LNCaP clone FGC (cell line): ENCODE results near the gene MAP2K6.

Experiments
- DNase-seq: peaks from one replicate; pipeline ENCODE4 v3.0.0-alpha.2; 2011; ENCODE audit warnings: low read depth
- H3K4me3 ChIP-seq: 2 replicates; pipeline ENCODE4 v1.5.1; 2011; ENCODE audit warnings: mild to moderate bottlenecking, low read depth, low read length, control low read depth
- TF ChIP-seq, protein P1 (sequence below): IDR thresholded peaks from 2 replicates; pipeline ENCODE4 v1.5.1; 2012; ENCODE audit warnings: mild to moderate bottlenecking; ENCODE audit not compliant: control insufficient read depth, insufficient read depth; ENCODE audit errors: extremely low read depth

MAP2K6 gene

DNA sequence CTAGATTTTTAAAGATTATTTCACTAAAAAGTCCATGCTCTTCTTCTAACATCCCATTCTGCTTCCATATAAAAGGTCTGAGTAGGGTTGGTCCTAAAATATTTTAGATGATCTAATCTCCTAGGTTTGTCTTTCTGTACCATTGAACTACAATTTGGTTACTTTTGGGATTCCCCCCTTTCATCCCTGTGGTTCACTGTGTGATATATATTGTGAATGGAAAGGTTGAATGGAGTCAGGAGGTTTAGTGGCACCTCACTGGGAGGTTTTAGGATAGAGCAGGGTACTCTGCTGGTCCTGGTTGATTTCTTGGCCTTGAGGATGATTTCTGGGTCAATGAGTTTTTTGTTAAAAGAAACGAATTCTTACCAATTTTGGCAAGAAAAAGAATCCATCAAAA lies 29.5 kb downstream of the MAP2K6 start:
- no peak for DNase-seq
- no peak overlapping the region for H3K4me3 ChIP-seq
- TF ChIP-seq, protein P1, sequence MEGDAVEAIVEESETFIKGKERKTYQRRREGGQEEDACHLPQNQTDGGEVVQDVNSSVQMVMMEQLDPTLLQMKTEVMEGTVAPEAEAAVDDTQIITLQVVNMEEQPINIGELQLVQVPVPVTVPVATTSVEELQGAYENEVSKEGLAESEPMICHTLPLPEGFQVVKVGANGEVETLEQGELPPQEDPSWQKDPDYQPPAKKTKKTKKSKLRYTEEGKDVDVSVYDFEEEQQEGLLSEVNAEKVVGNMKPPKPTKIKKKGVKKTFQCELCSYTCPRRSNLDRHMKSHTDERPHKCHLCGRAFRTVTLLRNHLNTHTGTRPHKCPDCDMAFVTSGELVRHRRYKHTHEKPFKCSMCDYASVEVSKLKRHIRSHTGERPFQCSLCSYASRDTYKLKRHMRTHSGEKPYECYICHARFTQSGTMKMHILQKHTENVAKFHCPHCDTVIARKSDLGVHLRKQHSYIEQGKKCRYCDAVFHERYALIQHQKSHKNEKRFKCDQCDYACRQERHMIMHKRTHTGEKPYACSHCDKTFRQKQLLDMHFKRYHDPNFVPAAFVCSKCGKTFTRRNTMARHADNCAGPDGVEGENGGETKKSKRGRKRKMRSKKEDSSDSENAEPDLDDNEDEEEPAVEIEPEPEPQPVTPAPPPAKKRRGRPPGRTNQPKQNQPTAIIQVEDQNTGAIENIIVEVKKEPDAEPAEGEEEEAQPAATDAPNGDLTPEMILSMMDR = no peak

GRCh38 chr17:69445132-69445531 lies 30.6 kb downstream of the MAP2K6 start:
- TF ChIP-seq, protein P1 = no peak
- no peak overlapping the region for H3K4me3 ChIP-seq
- no peak for DNase-seq

- no peak overlapping the region for H3K4me3 ChIP-seq
- TF ChIP-seq, protein P1 = no peak
- DNase-seq = no peak
Measured at GRCh38 chr17:69447726-69448125, 33.2 kb downstream of the MAP2K6 start.

- no peak overlapping the region for H3K4me3 ChIP-seq
- TF ChIP-seq, protein P1 = no peak
- DNase-seq = no peak
Measured at GRCh38 chr17:69448431-69449102, 34.1 kb downstream of the MAP2K6 start.

GRCh38 chr17:69450131-69450530 lies 35.6 kb downstream of the MAP2K6 start:
- no peak overlapping the region for H3K4me3 ChIP-seq
- no peak for DNase-seq
- TF ChIP-seq, protein P1 = no peak

DNA sequence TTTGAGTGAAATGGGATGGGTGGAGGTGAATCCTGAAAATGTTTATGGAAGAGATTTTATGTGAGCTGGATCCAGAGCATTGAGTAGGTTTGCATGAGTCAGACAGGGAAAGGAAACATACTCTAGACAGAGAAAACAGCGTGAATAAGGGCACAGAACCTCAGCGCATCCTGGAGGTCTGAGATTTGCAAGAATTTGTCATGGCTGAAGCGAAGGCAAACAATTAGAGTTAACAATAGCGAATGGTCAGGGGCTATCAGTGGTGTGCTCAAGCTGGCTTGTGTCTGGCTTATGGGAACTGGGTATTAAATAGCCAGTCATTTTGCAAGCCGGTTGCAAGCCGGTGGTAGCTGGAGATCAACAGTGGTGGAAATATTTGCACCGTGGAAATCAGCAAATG lies 36.4 kb downstream of the MAP2K6 start:
- no peak for DNase-seq
- no peak overlapping the region for H3K4me3 ChIP-seq
- TF ChIP-seq, protein P1 = no peak
